H9 (cell line): ENCODE data around the gene RGL1. TPM values are rescaled to one million over a fixed set of nuclear protein-coding genes. Genes with fewer than 3 reads are reported as not detected.

Source experiments
- DNase-seq: peaks from one replicate; pipeline ENCODE4 v3.0.0-alpha.2; 2017
- H2AFZ ChIP-seq: one replicate; pipeline ENCODE4 v1.6.1; 2013; ENCODE audit warnings: mild to moderate bottlenecking, low read length, control low read depth, moderate library complexity
- H2AK5ac ChIP-seq: 2 replicates; pipeline ENCODE4 v1.6.1; 2013; ENCODE audit warnings: low read length, control low read depth, mixed read lengths; ENCODE audit not compliant: insufficient read length
- H2BK120ac ChIP-seq: one replicate; pipeline ENCODE4 v1.6.1; 2013; ENCODE audit warnings: low read depth, mild to moderate bottlenecking, low read length, control low read depth, inconsistent platforms; ENCODE audit not compliant: poor library complexity, severe bottlenecking
- H2BK12ac ChIP-seq: 2 replicates; pipeline ENCODE4 v1.6.1; 2013; ENCODE audit warnings: low read length, control low read depth, mixed read lengths, low read depth; ENCODE audit not compliant: insufficient read length
- H2BK15ac ChIP-seq: 2 replicates; pipeline ENCODE4 v1.6.1; 2013; ENCODE audit warnings: low read depth, low read length, control low read depth
- H2BK20ac ChIP-seq: one replicate; pipeline ENCODE4 v1.6.1; 2013; ENCODE audit warnings: low read depth, mild to moderate bottlenecking, low read length, control low read depth, inconsistent platforms; ENCODE audit not compliant: poor library complexity, severe bottlenecking
- H2BK5ac ChIP-seq: 2 replicates; pipeline ENCODE4 v1.6.1; 2013; ENCODE audit warnings: low read length, control low read depth, mixed read lengths; ENCODE audit not compliant: insufficient read length
- H3K14ac ChIP-seq: 2 replicates; pipeline ENCODE4 v1.6.1; 2013; ENCODE audit warnings: low read length, control low read depth; ENCODE audit not compliant: insufficient read depth
- H3K18ac ChIP-seq: 2 replicates; pipeline ENCODE4 v1.6.1; 2013; ENCODE audit warnings: low read depth, mild to moderate bottlenecking, mixed read lengths, low read length, control low read depth; ENCODE audit not compliant: insufficient read length
- H3K23ac ChIP-seq: 2 replicates; pipeline ENCODE4 v1.6.1; 2013; ENCODE audit warnings: low read length, control low read depth, mixed read lengths, low read depth; ENCODE audit not compliant: insufficient read length
- H3K23me2 ChIP-seq: 2 replicates; pipeline ENCODE4 v1.6.1; 2013; ENCODE audit warnings: low read depth, mild to moderate bottlenecking, mixed read lengths, low read length, control low read depth; ENCODE audit not compliant: insufficient read length, poor library complexity, severe bottlenecking
- H3K27ac ChIP-seq: 2 replicates; pipeline ENCODE4 v1.5.1; 2013; ENCODE audit warnings: low read length, control low read depth, mixed read lengths, low read depth; ENCODE audit not compliant: insufficient read length
- H3K27me3 ChIP-seq: 2 replicates; pipeline ENCODE4 v1.6.1; 2013; ENCODE audit warnings: low read length, control low read depth, inconsistent platforms; ENCODE audit not compliant: insufficient read depth
- H3K4ac ChIP-seq: 2 replicates; pipeline ENCODE4 v1.6.1; 2013; ENCODE audit warnings: low read depth, mild to moderate bottlenecking, control low read depth, inconsistent platforms, low read length, moderate library complexity
- H3K4me1 ChIP-seq: 2 replicates; pipeline ENCODE4 v1.6.1; 2013; ENCODE audit warnings: low read length, control low read depth, inconsistent platforms; ENCODE audit not compliant: insufficient read depth
- H3K4me2 ChIP-seq: 2 replicates; pipeline ENCODE4 v1.6.1; 2013; ENCODE audit warnings: low read length, control low read depth, mixed read lengths; ENCODE audit not compliant: insufficient read length, insufficient read depth
- H3K56ac ChIP-seq: 2 replicates; pipeline ENCODE4 v1.6.1; 2013; ENCODE audit warnings: low read depth, mild to moderate bottlenecking, mixed read lengths, low read length, control low read depth; ENCODE audit not compliant: insufficient read length
- H3K79me1 ChIP-seq: 2 replicates; pipeline ENCODE4 v1.6.1; 2013; ENCODE audit warnings: low read depth, mild to moderate bottlenecking, moderate library complexity, low read length, control low read depth, inconsistent platforms; ENCODE audit not compliant: insufficient read depth, poor library complexity, severe bottlenecking
- H3K79me2 ChIP-seq: 2 replicates; pipeline ENCODE4 v1.6.1; 2013; ENCODE audit warnings: low read length, control low read depth, inconsistent platforms; ENCODE audit not compliant: insufficient read depth
- H3K9ac ChIP-seq: 2 replicates; pipeline ENCODE4 v1.6.1; 2013; ENCODE audit warnings: low read length, control low read depth, mixed read lengths; ENCODE audit not compliant: insufficient read length; ENCODE audit errors: extremely low read depth
- H3K9me3 ChIP-seq: one replicate; pipeline ENCODE4 v1.6.1; 2013; ENCODE audit warnings: low read depth, low read length, inconsistent platforms; ENCODE audit not compliant: control insufficient read depth
- H3T11ph ChIP-seq: one replicate; pipeline ENCODE4 v1.6.1; 2013; ENCODE audit warnings: mild to moderate bottlenecking, low read length, control low read depth, inconsistent platforms
- H4K20me1 ChIP-seq: one replicate; pipeline ENCODE4 v1.6.1; 2013; ENCODE audit not compliant: control insufficient read depth, insufficient read length, insufficient read depth
- H4K5ac ChIP-seq: 2 replicates; pipeline ENCODE4 v1.6.1; 2013; ENCODE audit warnings: low read depth, mild to moderate bottlenecking, mixed read lengths, low read length, control low read depth; ENCODE audit not compliant: insufficient read length
- H4K8ac ChIP-seq: replicated peaks from 2 replicates; pipeline ENCODE4 v1.6.1; 2013; ENCODE audit warnings: low read length, control low read depth, mixed read lengths, low read depth; ENCODE audit not compliant: insufficient read length
- H4K91ac ChIP-seq: 2 replicates; pipeline ENCODE4 v1.6.1; 2013; ENCODE audit warnings: low read depth, mild to moderate bottlenecking, moderate library complexity, mixed read lengths, low read length, control low read depth; ENCODE audit not compliant: insufficient read length
- H3K27ac Mint-ChIP-seq, 3 experiments: 2 replicates in 2 of 3; 3 replicates in 1 of 3; pipeline ENCODE4 v1.8.0; 2020 to 2021; ENCODE audit warnings: mixed read lengths in 3 of 3, mild to moderate bottlenecking in 1 of 3, moderate library complexity in 1 of 3
- H3K27me3 Mint-ChIP-seq: 2 replicates; pipeline ENCODE4 v1.8.0; 2021; ENCODE audit warnings: low read depth, mild to moderate bottlenecking, moderate library complexity, mixed read lengths
- H3K36me3 Mint-ChIP-seq, 3 experiments: 2 replicates in 2 of 3; 3 replicates in 1 of 3; pipeline ENCODE4 v1.8.0; 2020 to 2021; ENCODE audit warnings: low read depth in 3 of 3, mixed read lengths in 3 of 3; ENCODE audit not compliant: insufficient read depth in 1 of 3
- H3K4me1 Mint-ChIP-seq, 2 experiments: 2 replicates each; pipeline ENCODE4 v1.8.0; 2020; ENCODE audit warnings: mixed read lengths in 2 of 2
- H3K4me3 Mint-ChIP-seq, 2 experiments: 2 replicates in 1 of 2; 3 replicates in 1 of 2; pipeline ENCODE4 v1.8.0; 2020 to 2021; ENCODE audit warnings: mild to moderate bottlenecking in 2 of 2, mixed read lengths in 2 of 2, moderate library complexity in 1 of 2
- H3K9me3 Mint-ChIP-seq, 2 experiments: 2 replicates in 1 of 2; 3 replicates in 1 of 2; pipeline ENCODE4 v1.8.0; 2020; ENCODE audit warnings: mild to moderate bottlenecking in 2 of 2, mixed read lengths in 2 of 2, moderate library complexity in 1 of 2
- CTCF ChIP-seq: fragments of 200-600 bp; sonication (generic); conservative IDR thresholded peaks from 3 replicates; pipeline ENCODE4 v1.8.0; 2021; ENCODE audit warnings: antibody characterized with exemption, mild to moderate bottlenecking
- WGBS: extraction: QIAGEN DNeasy Blood & Tissue Kit; methylation state at CpG from one replicate; pipeline ENCODE4 v1.1.7; 2013; ENCODE audit warnings: missing lambda C conversion rate, low lambda C conversion rate, mixed read lengths; ENCODE audit not compliant: insufficient read length; ENCODE audit errors: extremely low coverage; 5-methylcytosine and 5-hydroxymethylcytosine counted together
- total RNA-seq: library from RNA; stranded (reverse); gene quantifications from 2 replicates; pipeline ENCODE4 v1.2.1, GENCODE V29; 2021

The RGL1 gene
- total RNA-seq, 1 experiment from 2014 or later, result 1.4 TPM

GRCh38 chr1:183915625-183916510 is 110.9 kb downstream of the RGL1 start:
- Histone ChIP-seq H2BK15ac (no peak overlapping the region), H3K4ac (no peak overlapping the region), H2BK20ac (no peak overlapping the region), H3K27me3 (no peaks in the 10 kb centered on the region), H3K27ac (no peak overlapping the region), H3K18ac (no peak overlapping the region), H2BK120ac (no peak overlapping the region), H2AK5ac (no peak overlapping the region), H4K91ac (no peak overlapping the region), H3K23ac (no peak overlapping the region), H3K79me1 (no peaks in the 10 kb centered on the region), H3K4me1 (no peaks in the 10 kb centered on the region), H3K9me3 (no peaks in the 10 kb centered on the region), H2AFZ (no peak overlapping the region), H4K5ac (no peak overlapping the region), H4K8ac (no peak overlapping the region), H3K14ac (no peak overlapping the region), H3K56ac (no peak overlapping the region), H3K79me2 (no peaks in the 10 kb centered on the region), H3K4me2 (no peak overlapping the region), H3K9ac (no peak overlapping the region), H2BK12ac (no peak overlapping the region), H2BK5ac (no peak overlapping the region), H3T11ph (no peak overlapping the region), H3K23me2 (no peaks in the 10 kb centered on the region), H4K20me1 (no peaks in the 10 kb centered on the region)
- Mint-ChIP-seq H3K9me3 (no peaks in the 10 kb centered on the region), H3K27ac (peak overlapping the region in 1 of 3 experiments; percentile 79; a peak in 1 of 7 replicates), H3K36me3 (no peaks in the 10 kb centered on the region), H3K4me3 (no peak overlapping the region), H3K4me1 (peaks cover 7 to 10% of the 10 kb centered on the region in 2 experiments), H3K27me3 (no peaks in the 10 kb centered on the region)
- WGBS, result no CpG with 5 or more reads among the region's 10 CpGs
- peak; percentile 92 for TF ChIP-seq CTCF
- DNase-seq, result peak; percentile 75
